PC-9 (cell line): ENCODE results near the gene PLEKHG7. TPM values are rescaled to one million over a fixed set of nuclear protein-coding genes. Genes with fewer than 3 reads are reported as not detected.

Experiments used
- BruUV-seq: library from RNA; stranded (reverse); fragments of 400-500 nt; replicated peaks from 2 replicates; lab custom pipeline; 2021; lab: Mats Ljungman, UMichigan
- CTCF ChIA-PET: fragments of 300-600 bp; sonication (Branson Sonifier 250); formaldehyde crosslinking; loops from one replicate; lab custom pipeline; 2022; ENCODE audit warnings: antibody characterized with exemption; lab: Charles Lee
- POLR2A ChIA-PET: fragments of 300-600 bp; sonication (Branson Sonifier 250); formaldehyde crosslinking; loops from one replicate; lab custom pipeline; 2022; ENCODE audit warnings: antibody characterized with exemption; ENCODE audit not compliant: unreplicated experiment; lab: Charles Lee
- DNase-seq, 2 experiments: peaks; one replicate each; pipeline versions ENCODE4 v3.0.0 to v3.0.0-alpha.2; 2015 to 2022; ENCODE audit warnings: mixed read lengths in 1 of 2
- H2AFZ ChIP-seq: fragments of 200-600 bp; sonication (generic); 2 replicates; pipeline ENCODE4 v1.8.1; 2017; ENCODE audit warnings: antibody characterized with exemption
- H3F3A ChIP-seq: fragments of 200-600 bp; sonication (generic); 2 replicates; pipeline ENCODE4 v1.8.1; 2017; ENCODE audit warnings: antibody characterized with exemption, mild to moderate bottlenecking, low read depth; ENCODE audit not compliant: insufficient read depth
- H3K27ac ChIP-seq: fragments of 200-600 bp; sonication (generic); 2 replicates; pipeline ENCODE4 v1.6.1; 2016; ENCODE audit warnings: mixed run types
- H3K27me3 ChIP-seq: fragments of 200-600 bp; sonication (generic); 2 replicates; pipeline ENCODE4 v1.6.1; 2016; ENCODE audit warnings: low read depth, mixed run types; ENCODE audit not compliant: insufficient read depth
- H3K36me3 ChIP-seq: fragments of 200-600 bp; sonication (generic); 2 replicates; pipeline ENCODE4 v1.6.1; 2016; ENCODE audit warnings: low read depth, mixed run types
- H3K4me1 ChIP-seq: fragments of 200-600 bp; sonication (generic); replicated peaks from 2 replicates; pipeline ENCODE4 v1.6.1; 2016; ENCODE audit warnings: mixed run types; ENCODE audit not compliant: insufficient read depth
- H3K4me2 ChIP-seq: fragments of 200-600 bp; sonication (generic); 2 replicates; pipeline ENCODE4 v1.6.1; 2017; ENCODE audit warnings: mixed run types
- H3K4me3 ChIP-seq: fragments of 200-600 bp; sonication (generic); 2 replicates; pipeline ENCODE4 v1.6.1; 2016; ENCODE audit warnings: mixed run types
- H3K79me2 ChIP-seq: fragments of 200-600 bp; sonication (generic); 2 replicates; pipeline ENCODE4 v1.6.1; 2017; ENCODE audit warnings: low read depth, mixed run types
- H3K9me2 ChIP-seq: fragments of 200-600 bp; sonication (generic); 2 replicates; pipeline ENCODE4 v1.8.1; 2017; ENCODE audit warnings: mild to moderate bottlenecking; ENCODE audit not compliant: insufficient read depth
- H3K9me3 ChIP-seq: fragments of 200-600 bp; sonication (generic); 2 replicates; pipeline ENCODE4 v1.8.1; 2016; ENCODE audit warnings: low read depth; ENCODE audit not compliant: insufficient read depth
- H4K20me1 ChIP-seq: fragments of 200-600 bp; sonication (generic); 2 replicates; pipeline ENCODE4 v1.8.1; 2017; ENCODE audit not compliant: insufficient read depth
- CTCF ChIP-seq: fragments of 200-600 bp; sonication (generic); conservative IDR thresholded peaks from 2 replicates; pipeline ENCODE4 v1.6.1; 2017; ENCODE audit warnings: mixed run types, antibody characterized with exemption, mild to moderate bottlenecking, moderate library complexity
- EZH2 ChIP-seq: fragments of 200-600 bp; sonication (generic); IDR thresholded peaks from 2 replicates; pipeline ENCODE4 v1.8.0; 2017; ENCODE audit warnings: antibody characterized with exemption, low read depth
- intact Hi-C: fragments of 100-400 bp; cut with micrococcal nuclease; formaldehyde crosslinking; loops from one replicate; pipeline ENCODE4 v1.10.0; 2022; ENCODE audit not compliant: unreplicated experiment
- total RNA-seq: library from RNA; stranded (reverse); gene quantifications from 2 replicates; pipeline ENCODE4 v1.2.3, GENCODE V29; 2021

The PLEKHG7 gene
- total RNA-seq, 1 experiment from 2014 or later: not detected

- Histone ChIP-seq H3K27ac (no peak overlapping the region), H3F3A (no peaks in the 10 kb centered on the region), H3K9me3 (peaks cover 3% of the 10 kb centered on the region; the same call in 1 of the 2 replicates), H3K9me2 (no peaks in the 10 kb centered on the region), H3K4me3 (no peak overlapping the region), H3K36me3 (no peaks in the 10 kb centered on the region), H3K4me1 (peaks cover 1% of the 10 kb centered on the region; the same call in 1 of the 2 replicates), H3K79me2 (no peaks in the 10 kb centered on the region), H4K20me1 (no peaks in the 10 kb centered on the region), H3K27me3 (no peaks in the 10 kb centered on the region), H2AFZ (no peak overlapping the region), H3K4me2 (no peak overlapping the region)
- CTCF ChIA-PET: no interaction called here
- BruUV-seq: no TSS peak
- DNase-seq: no peak
- POLR2A ChIA-PET: no interaction called here
- TF ChIP-seq EZH2 (no peak), CTCF (no peak)
- intact Hi-C loops: no loop called here
Measured at GRCh38 chr12:92729773-92730305, 27.1 kb downstream of the PLEKHG7 start.

- Histone ChIP-seq H3K4me3 (no peak overlapping the region), H3K4me1 (peaks cover 10% of the 10 kb centered on the region; the same call in 1 of the 2 replicates), H3K27me3 (no peaks in the 10 kb centered on the region), H3K9me3 (no peaks in the 10 kb centered on the region), H2AFZ (no peak overlapping the region), H3K36me3 (no peaks in the 10 kb centered on the region), H3K27ac (no peak overlapping the region), H3K9me2 (no peaks in the 10 kb centered on the region), H3K4me2 (no peak overlapping the region), H4K20me1 (no peaks in the 10 kb centered on the region), H3F3A (no peaks in the 10 kb centered on the region), H3K79me2 (no peaks in the 10 kb centered on the region)
- no TSS peak for BruUV-seq
- intact Hi-C loops: no loop called here
- DNase-seq: no peak
- ChIA-PET CTCF (no interaction called here), POLR2A (no interaction called here)
- TF ChIP-seq CTCF: no peak
- TF ChIP-seq EZH2: no peak
Measured at GRCh38 chr12:92730758-92731157, 28.0 kb downstream of the PLEKHG7 start.

GRCh38 chr12:92732216-92732615, 29.4 kb downstream of the PLEKHG7 start:
- POLR2A ChIA-PET: no interaction called here
- H3K27me3 ChIP-seq: no peaks in the 10 kb centered on the region
- H3K9me3 ChIP-seq: no peaks in the 10 kb centered on the region
- no peaks in the 10 kb centered on the region for H3K36me3 ChIP-seq
- DNase-seq: no peak
- H2AFZ ChIP-seq: no peak overlapping the region
- no peaks in the 10 kb centered on the region for H3F3A ChIP-seq
- CTCF ChIA-PET: no interaction called here
- no peaks in the 10 kb centered on the region for H4K20me1 ChIP-seq
- H3K79me2 ChIP-seq: no peaks in the 10 kb centered on the region
- no peak overlapping the region for H3K4me2 ChIP-seq
- H3K27ac ChIP-seq: no peak overlapping the region
- no peak overlapping the region for H3K4me3 ChIP-seq
- no TSS peak for BruUV-seq
- TF ChIP-seq CTCF: no peak
- TF ChIP-seq EZH2: no peak
- H3K9me2 ChIP-seq: no peaks in the 10 kb centered on the region; the same call in 1 of the 2 replicates
- H3K4me1 ChIP-seq: peaks cover 10% of the 10 kb centered on the region; the same call in 1 of the 2 replicates
- intact Hi-C loops: no loop called here
